H9 (cell line): Measurements from ENCODE around the gene ANXA3. TPM values are rescaled to one million over a fixed set of nuclear protein-coding genes. Genes with fewer than 3 reads are reported as not detected.

ENCODE experiments used
- DNase-seq: peaks from one replicate; pipeline ENCODE4 v3.0.0-alpha.2; 2017
- H2AFZ ChIP-seq: one replicate; pipeline ENCODE4 v1.6.1; 2013; ENCODE audit warnings: mild to moderate bottlenecking, low read length, control low read depth, moderate library complexity
- H2AK5ac ChIP-seq: 2 replicates; pipeline ENCODE4 v1.6.1; 2013; ENCODE audit warnings: low read length, control low read depth, mixed read lengths; ENCODE audit not compliant: insufficient read length
- H2BK120ac ChIP-seq: one replicate; pipeline ENCODE4 v1.6.1; 2013; ENCODE audit warnings: low read depth, mild to moderate bottlenecking, low read length, control low read depth, inconsistent platforms; ENCODE audit not compliant: poor library complexity, severe bottlenecking
- H2BK12ac ChIP-seq: 2 replicates; pipeline ENCODE4 v1.6.1; 2013; ENCODE audit warnings: low read length, control low read depth, mixed read lengths, low read depth; ENCODE audit not compliant: insufficient read length
- H2BK15ac ChIP-seq: 2 replicates; pipeline ENCODE4 v1.6.1; 2013; ENCODE audit warnings: low read depth, low read length, control low read depth
- H2BK20ac ChIP-seq: one replicate; pipeline ENCODE4 v1.6.1; 2013; ENCODE audit warnings: low read depth, mild to moderate bottlenecking, low read length, control low read depth, inconsistent platforms; ENCODE audit not compliant: poor library complexity, severe bottlenecking
- H2BK5ac ChIP-seq: 2 replicates; pipeline ENCODE4 v1.6.1; 2013; ENCODE audit warnings: low read length, control low read depth, mixed read lengths; ENCODE audit not compliant: insufficient read length
- H3K14ac ChIP-seq: 2 replicates; pipeline ENCODE4 v1.6.1; 2013; ENCODE audit warnings: low read length, control low read depth; ENCODE audit not compliant: insufficient read depth
- H3K18ac ChIP-seq: 2 replicates; pipeline ENCODE4 v1.6.1; 2013; ENCODE audit warnings: low read depth, mild to moderate bottlenecking, mixed read lengths, low read length, control low read depth; ENCODE audit not compliant: insufficient read length
- H3K23ac ChIP-seq: 2 replicates; pipeline ENCODE4 v1.6.1; 2013; ENCODE audit warnings: low read length, control low read depth, mixed read lengths, low read depth; ENCODE audit not compliant: insufficient read length
- H3K23me2 ChIP-seq: 2 replicates; pipeline ENCODE4 v1.6.1; 2013; ENCODE audit warnings: low read depth, mild to moderate bottlenecking, mixed read lengths, low read length, control low read depth; ENCODE audit not compliant: insufficient read length, poor library complexity, severe bottlenecking
- H3K27ac ChIP-seq: 2 replicates; pipeline ENCODE4 v1.5.1; 2013; ENCODE audit warnings: low read length, control low read depth, mixed read lengths, low read depth; ENCODE audit not compliant: insufficient read length
- H3K27me3 ChIP-seq: 2 replicates; pipeline ENCODE4 v1.6.1; 2013; ENCODE audit warnings: low read length, control low read depth, inconsistent platforms; ENCODE audit not compliant: insufficient read depth
- H3K4ac ChIP-seq: 2 replicates; pipeline ENCODE4 v1.6.1; 2013; ENCODE audit warnings: low read depth, mild to moderate bottlenecking, control low read depth, inconsistent platforms, low read length, moderate library complexity
- H3K4me1 ChIP-seq: 2 replicates; pipeline ENCODE4 v1.6.1; 2013; ENCODE audit warnings: low read length, control low read depth, inconsistent platforms; ENCODE audit not compliant: insufficient read depth
- H3K4me2 ChIP-seq: 2 replicates; pipeline ENCODE4 v1.6.1; 2013; ENCODE audit warnings: low read length, control low read depth, mixed read lengths; ENCODE audit not compliant: insufficient read length, insufficient read depth
- H3K56ac ChIP-seq: 2 replicates; pipeline ENCODE4 v1.6.1; 2013; ENCODE audit warnings: low read depth, mild to moderate bottlenecking, mixed read lengths, low read length, control low read depth; ENCODE audit not compliant: insufficient read length
- H3K79me1 ChIP-seq: 2 replicates; pipeline ENCODE4 v1.6.1; 2013; ENCODE audit warnings: low read depth, mild to moderate bottlenecking, moderate library complexity, low read length, control low read depth, inconsistent platforms; ENCODE audit not compliant: insufficient read depth, poor library complexity, severe bottlenecking
- H3K79me2 ChIP-seq: 2 replicates; pipeline ENCODE4 v1.6.1; 2013; ENCODE audit warnings: low read length, control low read depth, inconsistent platforms; ENCODE audit not compliant: insufficient read depth
- H3K9ac ChIP-seq: 2 replicates; pipeline ENCODE4 v1.6.1; 2013; ENCODE audit warnings: low read length, control low read depth, mixed read lengths; ENCODE audit not compliant: insufficient read length; ENCODE audit errors: extremely low read depth
- H3K9me3 ChIP-seq: one replicate; pipeline ENCODE4 v1.6.1; 2013; ENCODE audit warnings: low read depth, low read length, inconsistent platforms; ENCODE audit not compliant: control insufficient read depth
- H3T11ph ChIP-seq: one replicate; pipeline ENCODE4 v1.6.1; 2013; ENCODE audit warnings: mild to moderate bottlenecking, low read length, control low read depth, inconsistent platforms
- H4K20me1 ChIP-seq: one replicate; pipeline ENCODE4 v1.6.1; 2013; ENCODE audit not compliant: control insufficient read depth, insufficient read length, insufficient read depth
- H4K5ac ChIP-seq: 2 replicates; pipeline ENCODE4 v1.6.1; 2013; ENCODE audit warnings: low read depth, mild to moderate bottlenecking, mixed read lengths, low read length, control low read depth; ENCODE audit not compliant: insufficient read length
- H4K8ac ChIP-seq: replicated peaks from 2 replicates; pipeline ENCODE4 v1.6.1; 2013; ENCODE audit warnings: low read length, control low read depth, mixed read lengths, low read depth; ENCODE audit not compliant: insufficient read length
- H4K91ac ChIP-seq: 2 replicates; pipeline ENCODE4 v1.6.1; 2013; ENCODE audit warnings: low read depth, mild to moderate bottlenecking, moderate library complexity, mixed read lengths, low read length, control low read depth; ENCODE audit not compliant: insufficient read length
- H3K27ac Mint-ChIP-seq, 3 experiments: 2 replicates in 2 of 3; 3 replicates in 1 of 3; pipeline ENCODE4 v1.8.0; 2020 to 2021; ENCODE audit warnings: mixed read lengths in 3 of 3, mild to moderate bottlenecking in 1 of 3, moderate library complexity in 1 of 3
- H3K27me3 Mint-ChIP-seq: 2 replicates; pipeline ENCODE4 v1.8.0; 2021; ENCODE audit warnings: low read depth, mild to moderate bottlenecking, moderate library complexity, mixed read lengths
- H3K36me3 Mint-ChIP-seq, 3 experiments: 2 replicates in 2 of 3; 3 replicates in 1 of 3; pipeline ENCODE4 v1.8.0; 2020 to 2021; ENCODE audit warnings: low read depth in 3 of 3, mixed read lengths in 3 of 3; ENCODE audit not compliant: insufficient read depth in 1 of 3
- H3K4me1 Mint-ChIP-seq, 2 experiments: 2 replicates each; pipeline ENCODE4 v1.8.0; 2020; ENCODE audit warnings: mixed read lengths in 2 of 2
- H3K4me3 Mint-ChIP-seq, 2 experiments: 2 replicates in 1 of 2; 3 replicates in 1 of 2; pipeline ENCODE4 v1.8.0; 2020 to 2021; ENCODE audit warnings: mild to moderate bottlenecking in 2 of 2, mixed read lengths in 2 of 2, moderate library complexity in 1 of 2
- H3K9me3 Mint-ChIP-seq, 2 experiments: 2 replicates in 1 of 2; 3 replicates in 1 of 2; pipeline ENCODE4 v1.8.0; 2020; ENCODE audit warnings: mild to moderate bottlenecking in 2 of 2, mixed read lengths in 2 of 2, moderate library complexity in 1 of 2
- CTCF ChIP-seq: fragments of 200-600 bp; sonication (generic); conservative IDR thresholded peaks from 3 replicates; pipeline ENCODE4 v1.8.0; 2021; ENCODE audit warnings: antibody characterized with exemption, mild to moderate bottlenecking
- WGBS: extraction: QIAGEN DNeasy Blood & Tissue Kit; methylation state at CpG from one replicate; pipeline ENCODE4 v1.1.7; 2013; ENCODE audit warnings: missing lambda C conversion rate, low lambda C conversion rate, mixed read lengths; ENCODE audit not compliant: insufficient read length; ENCODE audit errors: extremely low coverage; 5-methylcytosine and 5-hydroxymethylcytosine counted together
- total RNA-seq: library from RNA; stranded (reverse); gene quantifications from 2 replicates; pipeline ENCODE4 v1.2.1, GENCODE V29; 2021

ANXA3 gene
- total RNA-seq, 1 experiment from 2014 or later: 20.6 TPM

GRCh38 chr4:78578674-78579425 lies 27.3 kb downstream of the ANXA3 start:
- H3K4me1 ChIP-seq: no peaks in the 10 kb centered on the region
- H4K91ac ChIP-seq: no peak overlapping the region
- H2BK120ac ChIP-seq: no peak overlapping the region
- no peak overlapping the region for H3K9ac ChIP-seq
- no peak overlapping the region for H4K5ac ChIP-seq
- no peak overlapping the region for H2BK15ac ChIP-seq
- H4K20me1 ChIP-seq: no peaks in the 10 kb centered on the region
- no peak overlapping the region for H3K4me3 Mint-ChIP-seq
- no peak overlapping the region for H2BK12ac ChIP-seq
- H2BK5ac ChIP-seq: no peak overlapping the region
- no peaks in the 10 kb centered on the region for H3K27me3 ChIP-seq
- no peaks in the 10 kb centered on the region for H3K23me2 ChIP-seq
- WGBS: no CpG with 5 or more reads among the region's 3 CpGs
- peaks cover 0 to 2% of the 10 kb centered on the region in 2 experiments; a peak in 1 of 5 replicates for H3K9me3 Mint-ChIP-seq
- H3K27me3 Mint-ChIP-seq: no peaks in the 10 kb centered on the region
- H3K18ac ChIP-seq: no peak overlapping the region
- no peak overlapping the region for H3K27ac Mint-ChIP-seq
- no peak overlapping the region for H2AFZ ChIP-seq
- H3K4ac ChIP-seq: no peak overlapping the region
- no peak overlapping the region for H2BK20ac ChIP-seq
- H2AK5ac ChIP-seq: no peak overlapping the region
- no peaks in the 10 kb centered on the region for H3K79me2 ChIP-seq
- H3K9me3 ChIP-seq: no peaks in the 10 kb centered on the region
- H3K27ac ChIP-seq: no peak overlapping the region
- H3K14ac ChIP-seq: no peak overlapping the region
- no peak overlapping the region for H4K8ac ChIP-seq
- no peak overlapping the region for H3K56ac ChIP-seq
- peaks cover 2 to 7% (median 4%) of the 10 kb centered on the region in 3 experiments; a peak in 6 of 7 replicates for H3K36me3 Mint-ChIP-seq
- H3K4me1 Mint-ChIP-seq: peaks cover 0 to 2% of the 10 kb centered on the region in 2 experiments; a peak in 1 of 4 replicates
- no peak for DNase-seq
- H3K23ac ChIP-seq: no peak overlapping the region
- H3K79me1 ChIP-seq: no peaks in the 10 kb centered on the region
- no peak overlapping the region for H3K4me2 ChIP-seq
- TF ChIP-seq CTCF: no peak
- H3T11ph ChIP-seq: no peak overlapping the region
